22Rv1 (cell line): Measurements from ENCODE around the gene SLC25A43.

Source experiments
- CTCF ChIP-seq: fragments of 450-650 bp; IDR thresholded peaks from 2 replicates; pipeline ENCODE4 v1.5.1; 2017; ENCODE audit warnings: mild to moderate bottlenecking
- ZFX ChIP-seq: fragments of 450-650 bp; IDR thresholded peaks from 2 replicates; pipeline ENCODE4 v1.6.1; 2017; ENCODE audit warnings: antibody characterized with exemption, borderline replicate concordance

DNA sequence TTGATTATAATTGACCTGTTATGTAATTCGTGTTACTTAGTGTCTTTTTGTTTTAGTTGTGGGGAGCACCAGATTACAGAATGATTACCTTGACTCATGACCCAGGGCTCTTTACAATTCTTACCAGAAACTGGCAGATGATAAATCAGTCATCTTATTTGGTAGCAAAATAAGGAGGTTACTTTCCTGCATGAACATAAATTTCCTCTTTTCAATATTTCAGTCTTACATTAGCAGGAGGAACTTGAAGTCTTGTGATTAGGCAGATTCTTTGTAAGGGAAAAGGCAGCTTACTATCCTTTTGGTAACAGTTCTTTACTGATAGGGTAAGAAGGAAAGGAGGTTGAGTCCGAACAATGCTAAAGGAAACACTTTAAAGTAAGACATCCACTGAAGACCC, 43.1 kb downstream of the SLC25A43 start:
- TF ChIP-seq CTCF, result no peak
- TF ChIP-seq ZFX, result no peak
